Natural killer cell (primary cell): ENCODE results near the gene LACRT. TPM values are rescaled to one million over a fixed set of nuclear protein-coding genes. Genes with fewer than 3 reads are reported as not detected.

Source experiments
- ATAC-seq, 3 donors: fragments of 150-1000 bp in 2 of 3; fragments of 200-7000 bp in 1 of 3; cut with Tn5 transposase; 1 replicate in 1 of 3; 2 replicates in 2 of 3; pipeline ENCODE4 v1.10.0; 2021; ENCODE audit warnings: mild to moderate bottlenecking in 2 of 3, moderate library complexity in 2 of 3
- DNase-seq, 2 donors: peaks; one replicate each; pipeline versions ENCODE4 v3.0.0 to v3.0.0-alpha.2; 2013 to 2021; ENCODE audit warnings: mixed read lengths in 1 of 2
- H3K27ac ChIP-seq: one replicate; pipeline ENCODE4 v1.5.1; 2013; ENCODE audit warnings: mild to moderate bottlenecking, low read length
- H3K27me3 ChIP-seq: one replicate; pipeline ENCODE4 v1.6.1; 2013; ENCODE audit warnings: low read length; ENCODE audit not compliant: control insufficient read depth, insufficient read depth
- H3K36me3 ChIP-seq: one replicate; pipeline ENCODE4 v1.6.1; 2013; ENCODE audit warnings: low read length; ENCODE audit not compliant: control insufficient read depth, insufficient read depth
- H3K4me1 ChIP-seq: one replicate; pipeline ENCODE4 v1.6.1; 2013; ENCODE audit warnings: low read length; ENCODE audit not compliant: control insufficient read depth, insufficient read depth
- H3K4me3 ChIP-seq: one replicate; pipeline ENCODE4 v1.5.1; 2013; ENCODE audit warnings: low read length
- H3K9me3 ChIP-seq: one replicate; pipeline ENCODE4 v1.6.1; 2013; ENCODE audit warnings: low read length; ENCODE audit not compliant: control insufficient read depth, insufficient read depth
- H3K27ac Mint-ChIP-seq, 2 donors: one replicate each; pipeline ENCODE4 v1.8.0; 2022; ENCODE audit warnings: mild to moderate bottlenecking in 2 of 2, mixed read lengths in 2 of 2, moderate library complexity in 1 of 2
- H3K27me3 Mint-ChIP-seq, 2 donors: one replicate each; pipeline ENCODE4 v1.8.0; 2022; ENCODE audit warnings: low read depth in 2 of 2, mixed read lengths in 2 of 2
- H3K36me3 Mint-ChIP-seq: one replicate; pipeline ENCODE4 v1.8.0; 2022; ENCODE audit warnings: mixed read lengths
- H3K4me1 Mint-ChIP-seq, 2 donors: one replicate each; pipeline ENCODE4 v1.8.0; 2022; ENCODE audit warnings: mixed read lengths in 2 of 2
- H3K4me3 Mint-ChIP-seq: one replicate; pipeline ENCODE4 v1.8.0; 2022; ENCODE audit warnings: mild to moderate bottlenecking, moderate library complexity, mixed read lengths
- H3K9me3 Mint-ChIP-seq, 2 donors: one replicate each; pipeline ENCODE4 v1.8.0; 2022; ENCODE audit warnings: mixed read lengths in 2 of 2
- CTCF ChIP-seq: fragments of 200-600 bp; IDR thresholded peaks from one replicate; pipeline ENCODE4 v1.8.0; 2022; ENCODE audit warnings: antibody characterized with exemption
- WGBS: methylation state at CpG from one replicate; pipeline ENCODE4 v1.1.7; 2013; ENCODE audit warnings: missing lambda C conversion rate; ENCODE audit not compliant: insufficient coverage; 5-methylcytosine and 5-hydroxymethylcytosine counted together
- intact Hi-C: fragments of 100-400 bp; cut with micrococcal nuclease; formaldehyde crosslinking; loops from one replicate; pipeline ENCODE4 v1.14.2; 2022
- total RNA-seq, 4 donors: library from RNA; stranded (reverse); fragments of 120-200 nt in 1 of 4; gene quantifications; one replicate each; pipeline versions ENCODE4 v1.2.3 to v1.2.4, GENCODE V29; 2013 to 2022

The LACRT gene
- total RNA-seq, 3 donors from 2014 or later (not counting 1 experiment from before 2014, with no cell fraction given) = not detected

- TF ChIP-seq CTCF = no peak
- no peaks in the 10 kb centered on the region for H3K36me3 ChIP-seq
- H3K9me3 ChIP-seq = no peaks in the 10 kb centered on the region
- WGBS = 71% methylated on average over 4 of the region's 5 CpGs
- Mint-ChIP-seq H3K4me3 (peak overlapping the region; percentile 25), H3K27ac (no peak overlapping the region), H3K27me3 (peaks cover 73 to 86% of the 10 kb centered on the region in 2 donors), H3K9me3 (no peaks in the 10 kb centered on the region), H3K36me3 (no peaks in the 10 kb centered on the region), H3K4me1 (peaks cover 6% of the 10 kb centered on the region in 2 donors)
- H3K4me1 ChIP-seq = peaks cover 8% of the 10 kb centered on the region
- intact Hi-C loops = no loop called here
- H3K27me3 ChIP-seq = peaks cover 25% of the 10 kb centered on the region
- no peak for DNase-seq
- H3K27ac ChIP-seq = no peak overlapping the region
- no peak for ATAC-seq
- no peak overlapping the region for H3K4me3 ChIP-seq
Measured at GRCh38 chr12:54587315-54587873, 47.3 kb downstream of the LACRT start.

DNA sequence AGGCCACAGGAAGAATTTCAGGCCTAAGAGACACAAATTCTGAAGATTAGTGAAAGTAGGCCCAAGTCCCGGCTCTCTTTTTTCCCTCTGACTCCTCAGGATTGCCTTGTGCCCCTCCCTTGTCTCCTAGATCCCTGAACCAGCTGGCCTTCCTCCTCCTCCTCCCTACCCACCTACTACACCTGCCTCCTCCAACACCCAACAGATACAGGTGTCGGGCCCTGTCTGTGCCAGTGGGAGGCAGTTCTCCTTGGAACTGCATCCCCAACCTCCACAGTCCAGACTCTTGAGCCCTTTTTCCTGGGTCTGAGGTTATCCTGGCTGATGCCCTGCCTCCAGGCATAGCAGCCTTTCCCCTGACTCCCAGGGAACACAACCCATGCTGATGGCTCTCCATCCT is 48.1 kb downstream of the LACRT start:
- Histone ChIP-seq H3K4me1 (peaks cover 8% of the 10 kb centered on the region), H3K27me3 (peaks cover 25% of the 10 kb centered on the region), H3K9me3 (no peaks in the 10 kb centered on the region), H3K36me3 (no peaks in the 10 kb centered on the region), H3K4me3 (no peak overlapping the region), H3K27ac (no peak overlapping the region)
- intact Hi-C loops = no loop called here
- Mint-ChIP-seq H3K4me3 (no peak overlapping the region), H3K4me1 (peaks cover 6% of the 10 kb centered on the region in 2 donors), H3K9me3 (no peaks in the 10 kb centered on the region), H3K27ac (no peak overlapping the region), H3K36me3 (no peaks in the 10 kb centered on the region), H3K27me3 (peaks cover 70 to 81% of the 10 kb centered on the region in 2 donors)
- no peak for TF ChIP-seq CTCF
- DNase-seq = no peak
- no peak for ATAC-seq
- WGBS = 92% methylated on average over 2 of the region's 2 CpGs

DNA sequence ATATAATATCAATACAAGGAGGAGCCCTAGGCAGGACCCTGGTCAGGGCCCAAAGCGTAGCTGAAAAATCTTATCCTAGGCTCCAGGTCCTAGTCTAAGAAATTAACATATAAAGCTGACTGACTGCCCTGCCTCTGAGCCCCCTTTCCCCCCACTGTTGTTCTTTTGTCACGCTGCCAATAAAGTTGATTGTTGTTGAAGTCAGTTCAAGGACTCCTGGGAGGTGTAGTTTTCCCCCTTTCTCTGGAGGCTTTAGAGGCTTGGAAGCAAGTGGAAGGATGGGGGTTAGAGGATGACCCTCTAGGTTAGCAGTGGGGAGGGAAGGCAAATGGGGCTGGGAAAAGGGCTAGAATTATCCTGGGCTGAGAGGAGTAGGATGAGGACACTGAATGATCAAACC is 49.5 kb downstream of the LACRT start:
- no peak for ATAC-seq
- Mint-ChIP-seq H3K36me3 (no peaks in the 10 kb centered on the region), H3K4me1 (peaks cover 6% of the 10 kb centered on the region in 2 donors), H3K9me3 (no peaks in the 10 kb centered on the region), H3K27ac (no peak overlapping the region), H3K4me3 (no peak overlapping the region), H3K27me3 (peaks cover 62 to 68% of the 10 kb centered on the region in 2 donors)
- DNase-seq = no peak
- intact Hi-C loops = no loop called here
- no peak for TF ChIP-seq CTCF
- Histone ChIP-seq H3K36me3 (no peaks in the 10 kb centered on the region), H3K4me1 (peaks cover 8% of the 10 kb centered on the region), H3K4me3 (no peak overlapping the region), H3K9me3 (no peaks in the 10 kb centered on the region), H3K27ac (no peak overlapping the region), H3K27me3 (peaks cover 25% of the 10 kb centered on the region)
- 84% methylated on average over 2 of the region's 2 CpGs for WGBS

GRCh38 chr12:54584128-54584527 is 50.6 kb downstream of the LACRT start:
- no peaks in the 10 kb centered on the region for H3K36me3 ChIP-seq
- no peak for DNase-seq
- no peak for TF ChIP-seq CTCF
- peaks cover 51 to 57% of the 10 kb centered on the region in 2 donors for H3K27me3 Mint-ChIP-seq
- ATAC-seq = no peak
- no peaks in the 10 kb centered on the region for H3K9me3 Mint-ChIP-seq
- peaks cover 14% of the 10 kb centered on the region for H3K4me1 ChIP-seq
- peaks cover 20% of the 10 kb centered on the region for H3K27me3 ChIP-seq
- H3K36me3 Mint-ChIP-seq = no peaks in the 10 kb centered on the region
- intact Hi-C loops = no loop called here
- WGBS = 77% methylated on average over 5 of the region's 9 CpGs
- no peak overlapping the region for H3K4me3 ChIP-seq
- peaks cover 13% of the 10 kb centered on the region in 2 donors for H3K4me1 Mint-ChIP-seq
- H3K27ac ChIP-seq = no peak overlapping the region
- no peak overlapping the region for H3K27ac Mint-ChIP-seq
- no peak overlapping the region for H3K4me3 Mint-ChIP-seq
- H3K9me3 ChIP-seq = no peaks in the 10 kb centered on the region
